NT2/D1 (cell line): ENCODE results near the gene HRCT1.

Source experiments
- SUZ12 ChIP-seq: IDR thresholded peaks from 2 replicates; pipeline ENCODE4 v1.6.1; 2011; ENCODE audit not compliant: insufficient read length, insufficient read depth; ENCODE audit errors: extremely low read depth
- YY1 ChIP-seq: IDR thresholded peaks from 2 replicates; pipeline ENCODE4 v1.6.1; 2011; ENCODE audit not compliant: insufficient read length, insufficient read depth
- ZNF274 ChIP-seq: IDR thresholded peaks from 2 replicates; pipeline ENCODE4 v1.6.1; 2011; ENCODE audit warnings: mild to moderate bottlenecking, low read depth, low read length

DNA sequence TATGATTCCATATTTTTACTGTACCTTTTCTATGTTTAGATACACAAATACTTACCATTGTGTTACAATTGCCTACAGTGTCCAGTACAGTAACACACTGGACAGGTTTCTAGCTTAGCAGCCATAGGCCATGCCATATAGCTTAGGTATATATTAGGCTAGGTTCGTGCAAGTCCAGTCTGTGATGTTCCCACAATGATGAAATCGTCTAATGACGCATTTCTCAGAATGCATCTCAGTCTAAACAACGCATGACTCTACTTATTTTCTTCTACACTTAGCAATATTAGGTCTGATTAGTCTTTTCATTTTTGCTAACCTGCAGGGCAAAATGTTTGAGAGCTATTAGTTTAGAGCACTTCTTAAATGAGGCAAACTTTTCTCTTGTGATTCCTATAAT, 29.3 kb downstream of the HRCT1 start:
- no peak for TF ChIP-seq SUZ12
- TF ChIP-seq YY1, result no peak
- TF ChIP-seq ZNF274, result no peak
